OCI-LY7 (cell line): ENCODE measurements around the gene TULP4.

Experiments
- EZH2phosphoT487 ChIP-seq: fragments of 200-600 bp; sonication (generic); IDR thresholded peaks from 2 replicates; pipeline ENCODE4 v1.6.1; 2018; ENCODE audit warnings: low read depth, borderline replicate concordance, mild to moderate bottlenecking, mixed run types, antibody characterized with exemption, low read length, moderate library complexity, mixed read lengths
- TF ChIP-seq, protein P1 (sequence below): fragments of 200-600 bp; sonication (generic); conservative IDR thresholded peaks from 2 replicates; pipeline ENCODE4 v1.5.1; 2014; ENCODE audit warnings: mild to moderate bottlenecking, antibody characterized with exemption, low read length, moderate library complexity, mixed read lengths

DNA sequence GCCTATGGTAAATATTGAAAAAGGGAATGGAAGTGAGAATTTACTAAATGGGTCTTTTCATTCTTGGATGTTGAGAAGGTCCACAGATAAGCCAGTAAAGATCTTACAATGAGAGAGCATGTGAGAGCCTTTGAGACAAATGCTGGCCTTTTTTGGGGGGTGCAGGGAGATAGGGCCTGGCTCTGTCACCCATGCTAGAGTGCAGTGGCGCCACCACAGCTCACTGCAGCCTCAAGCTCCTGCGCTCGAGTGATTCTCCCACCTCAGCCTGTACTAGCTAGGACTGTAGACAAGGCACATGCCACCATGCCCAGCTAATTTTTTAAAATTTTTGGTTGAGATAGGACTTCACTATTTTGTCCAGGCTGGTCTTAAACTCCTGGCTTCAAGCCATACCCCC lies 184.4 kb downstream of the TULP4 start:
- TF ChIP-seq, protein P1, sequence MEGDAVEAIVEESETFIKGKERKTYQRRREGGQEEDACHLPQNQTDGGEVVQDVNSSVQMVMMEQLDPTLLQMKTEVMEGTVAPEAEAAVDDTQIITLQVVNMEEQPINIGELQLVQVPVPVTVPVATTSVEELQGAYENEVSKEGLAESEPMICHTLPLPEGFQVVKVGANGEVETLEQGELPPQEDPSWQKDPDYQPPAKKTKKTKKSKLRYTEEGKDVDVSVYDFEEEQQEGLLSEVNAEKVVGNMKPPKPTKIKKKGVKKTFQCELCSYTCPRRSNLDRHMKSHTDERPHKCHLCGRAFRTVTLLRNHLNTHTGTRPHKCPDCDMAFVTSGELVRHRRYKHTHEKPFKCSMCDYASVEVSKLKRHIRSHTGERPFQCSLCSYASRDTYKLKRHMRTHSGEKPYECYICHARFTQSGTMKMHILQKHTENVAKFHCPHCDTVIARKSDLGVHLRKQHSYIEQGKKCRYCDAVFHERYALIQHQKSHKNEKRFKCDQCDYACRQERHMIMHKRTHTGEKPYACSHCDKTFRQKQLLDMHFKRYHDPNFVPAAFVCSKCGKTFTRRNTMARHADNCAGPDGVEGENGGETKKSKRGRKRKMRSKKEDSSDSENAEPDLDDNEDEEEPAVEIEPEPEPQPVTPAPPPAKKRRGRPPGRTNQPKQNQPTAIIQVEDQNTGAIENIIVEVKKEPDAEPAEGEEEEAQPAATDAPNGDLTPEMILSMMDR, result peak; percentile 43; the same call in 1 of the 2 replicates
- no peak for TF ChIP-seq EZH2phosphoT487
